Measurements from ENCODE around the gene ZNF274. TPM values are rescaled to one million over a fixed set of nuclear protein-coding genes. Genes with fewer than 3 reads are reported as not detected.
A peak's percentile ranks its signal among the peaks of the same experiment; 100 is the strongest.

The ZNF274 gene
- total and polyA plus RNA-seq, 9 of the 15 experiments (the other 6 are each of a cell fraction or from before 2014, with no cell fraction given) = 5.2 to 37.0 (median 28.1) TPM

DNA sequence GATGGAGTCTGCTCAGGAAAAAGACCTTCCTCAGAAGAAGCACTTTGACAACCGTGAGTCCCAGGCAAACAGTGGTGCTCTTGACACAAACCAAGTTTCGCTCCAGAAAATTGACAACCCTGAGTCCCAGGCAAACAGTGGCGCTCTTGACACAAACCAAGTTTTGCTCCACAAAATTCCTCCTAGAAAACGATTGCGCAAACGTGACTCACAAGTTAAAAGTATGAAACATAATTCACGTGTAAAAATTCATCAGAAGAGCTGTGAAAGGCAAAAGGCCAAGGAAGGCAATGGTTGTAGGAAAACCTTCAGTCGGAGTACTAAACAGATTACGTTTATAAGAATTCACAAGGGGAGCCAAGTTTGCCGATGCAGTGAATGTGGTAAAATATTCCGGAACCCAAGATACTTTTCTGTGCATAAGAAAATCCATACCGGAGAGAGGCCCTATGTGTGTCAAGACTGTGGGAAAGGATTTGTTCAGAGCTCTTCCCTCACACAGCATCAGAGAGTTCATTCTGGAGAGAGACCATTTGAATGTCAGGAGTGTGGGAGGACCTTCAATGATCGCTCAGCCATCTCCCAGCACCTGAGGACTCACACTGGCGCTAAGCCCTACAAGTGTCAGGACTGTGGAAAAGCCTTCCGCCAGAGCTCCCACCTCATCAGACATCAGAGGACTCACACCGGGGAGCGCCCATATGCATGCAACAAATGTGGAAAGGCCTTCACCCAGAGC is 29.6 kb downstream of the ZNF274 start:
- no peaks in the 10 kb centered on the region for H3K9me1 ChIP-seq (ENCODE audit: control insufficient read depth, insufficient read depth, low read length)
- no peaks in the 10 kb centered on the region for H4K20me1 ChIP-seq (replicated peaks; ENCODE audit: control insufficient read depth, insufficient read depth, low read length)
- H3K4me3 ChIP-seq = no peak overlapping the region
- H3K4me2 ChIP-seq (ENCODE audit: insufficient read depth, low read length) = no peak overlapping the region
- H3K9me3 ChIP-seq (replicated peaks; ENCODE audit: control insufficient read depth, insufficient read depth, low read depth, low read length) = peaks cover 33% of the 10 kb centered on the region
- POLR2A ChIA-PET = interaction anchor here (1.4 to 2.4 kb wide), 2 partner anchors 10 to 12 kb away, joined by 4 to 11 read pairs; no protein-coding TSS in a partner anchor
- TF ChIP-seq, protein P1, sequence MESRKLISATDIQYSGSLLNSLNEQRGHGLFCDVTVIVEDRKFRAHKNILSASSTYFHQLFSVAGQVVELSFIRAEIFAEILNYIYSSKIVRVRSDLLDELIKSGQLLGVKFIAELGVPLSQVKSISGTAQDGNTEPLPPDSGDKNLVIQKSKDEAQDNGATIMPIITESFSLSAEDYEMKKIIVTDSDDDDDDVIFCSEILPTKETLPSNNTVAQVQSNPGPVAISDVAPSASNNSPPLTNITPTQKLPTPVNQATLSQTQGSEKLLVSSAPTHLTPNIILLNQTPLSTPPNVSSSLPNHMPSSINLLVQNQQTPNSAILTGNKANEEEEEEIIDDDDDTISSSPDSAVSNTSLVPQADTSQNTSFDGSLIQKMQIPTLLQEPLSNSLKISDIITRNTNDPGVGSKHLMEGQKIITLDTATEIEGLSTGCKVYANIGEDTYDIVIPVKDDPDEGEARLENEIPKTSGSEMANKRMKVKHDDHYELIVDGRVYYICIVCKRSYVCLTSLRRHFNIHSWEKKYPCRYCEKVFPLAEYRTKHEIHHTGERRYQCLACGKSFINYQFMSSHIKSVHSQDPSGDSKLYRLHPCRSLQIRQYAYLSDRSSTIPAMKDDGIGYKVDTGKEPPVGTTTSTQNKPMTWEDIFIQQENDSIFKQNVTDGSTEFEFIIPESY (CRISPR knock-in tag; IDR thresholded peaks at IDR 0.05) = peak; percentile 22; the same call in 1 of the 2 replicates
- peak in 1 of 2 experiments; percentile 41; a peak in 1 of 3 replicates for TF ChIP-seq CBX3 (IDR thresholded peaks at IDR 0.05; ENCODE audit: borderline replicate concordance in 1 of 2, low read length in 2 of 2)
- no peak for TF ChIP-seq CEBPG (CRISPR knock-in tag; IDR thresholded peaks at IDR 0.05)
- TF ChIP-seq CEBPG (tag; conservative IDR thresholded peaks at IDR 0.05 in 1 of 2, IDR thresholded peaks at IDR 0.05 in 1 of 2) = peak; percentile 53 to 61; a peak in 3 of 4 replicates
- TF ChIP-seq SOX6 (IDR thresholded peaks at IDR 0.05) = peak; percentile 59; the same call in 1 of the 2 replicates
- TF ChIP-seq ZBTB8A (IDR thresholded peaks at IDR 0.05; ENCODE audit: partially characterized antibody) = no peak
- peak; percentile 90 for TF ChIP-seq ZNF274 (IDR thresholded peaks at IDR 0.05; ENCODE audit: borderline replicate concordance, low read depth, low read length)
- TF ChIP-seq ZSCAN32 (CRISPR knock-in tag; IDR thresholded peaks at IDR 0.05) = no peak
- TF ChIP-seq PHB2 (IDR thresholded peaks at IDR 0.05; ENCODE audit: low read depth) = no peak
- TF ChIP-seq, protein P2, sequence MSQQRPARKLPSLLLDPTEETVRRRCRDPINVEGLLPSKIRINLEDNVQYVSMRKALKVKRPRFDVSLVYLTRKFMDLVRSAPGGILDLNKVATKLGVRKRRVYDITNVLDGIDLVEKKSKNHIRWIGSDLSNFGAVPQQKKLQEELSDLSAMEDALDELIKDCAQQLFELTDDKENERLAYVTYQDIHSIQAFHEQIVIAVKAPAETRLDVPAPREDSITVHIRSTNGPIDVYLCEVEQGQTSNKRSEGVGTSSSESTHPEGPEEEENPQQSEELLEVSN (IDR thresholded peaks at IDR 0.05; ENCODE audit: borderline replicate concordance in 1 of 2, extremely low read depth in 1 of 2, insufficient read depth in 1 of 2, insufficient read length in 1 of 2, low read depth in 1 of 2, low read length in 1 of 2, poor library complexity in 1 of 2, severe bottlenecking in 1 of 2) = peak in 1 of 2 experiments; percentile 11
- TF ChIP-seq ZNF75A (CRISPR knock-in tag; IDR thresholded peaks at IDR 0.05) = peak; percentile 91
- no peak for TF ChIP-seq ZSCAN29 (IDR thresholded peaks at IDR 0.05)
- TF ChIP-seq CEBPB (tag; IDR thresholded peaks at IDR 0.05) = peak; percentile 68
- peak; percentile 27; the same call in 1 of the 2 replicates for TF ChIP-seq TRIM28 (IDR thresholded peaks at IDR 0.05)
- TF ChIP-seq FOXA1 (IDR thresholded peaks at IDR 0.05; ENCODE audit: borderline replicate concordance) = no peak
- no peak for TF ChIP-seq KHSRP (IDR thresholded peaks at IDR 0.05)
- no peak for TF ChIP-seq E2F3 (CRISPR knock-in tag; IDR thresholded peaks at IDR 0.05)
- no peak; the same call in 2 of the 3 replicates for ATAC-seq
- peaks cover 62% of the 10 kb centered on the region for H3K36me3 ChIP-seq (ENCODE audit: control insufficient read depth, insufficient read depth, low read length)
- intact Hi-C loops (cut with micrococcal nuclease) = no loop called here
- H3K27me3 ChIP-seq (ENCODE audit: control insufficient read depth in 2 of 2, insufficient read depth in 2 of 2, low read length in 2 of 2) = no peaks in the 10 kb centered on the region
- 96% methylated on average over 17 of the region's 17 CpGs for WGBS (ENCODE audit: insufficient coverage, low coverage, missing lambda C conversion rate)
- H3K27ac ChIP-seq (ENCODE audit: extremely low read depth, low read depth, low read length) = no peak overlapping the region
- H3K9ac ChIP-seq (ENCODE audit: insufficient read depth in 1 of 2, low read depth in 2 of 2, low read length in 2 of 2) = no peak overlapping the region
- H3K4me1 ChIP-seq (replicated peaks in 1 of 2; ENCODE audit: control insufficient read depth in 2 of 2, insufficient read depth in 2 of 2, low read length in 2 of 2) = peaks cover 0 to 8% of the 10 kb centered on the region in 2 experiments; a peak in 2 of 5 replicates
- TSS peak; percentile 53 for BruUV-seq (replicated peaks)
- H2AFZ ChIP-seq (ENCODE audit: low read depth, low read length) = no peak overlapping the region
- no peaks in the 10 kb centered on the region for H3K79me2 ChIP-seq (ENCODE audit: control insufficient read depth, insufficient read depth, low read length)
- FAIRE-seq = no peak
- CTCF ChIA-PET (ENCODE audit: low intra/inter-chr PET ratio) = no interaction called here
- in situ Hi-C loops (cut with MboI) = no loop called here
- DNase-seq (ENCODE audit: extremely low read depth in 1 of 4, low spot score in 3 of 4) = no peak
